Activated CD4-positive, alpha-beta T cell treated with anti-CD3 and anti-CD28 coated beads, Interleukin-2, amount 50 U/mL, for 48 hours (primary cell): ENCODE measurements around the gene AGBL3.
"Not testable (repeated sequence)": the region's sequence is repeated elsewhere in the genome, so short reads cannot be mapped to it uniquely, and the experiment has no call there.

ENCODE experiments used
- DNase-seq, 2 experiments: peaks; one replicate each; pipeline ENCODE4 v3.0.0-alpha.2; 2020

Gene AGBL3

GRCh38 chr7:134966691-134967090 is 19.6 kb upstream of the AGBL3 start:
- no peak for DNase-seq

- no peak for DNase-seq
These were observed 18.2 kb upstream of the AGBL3 start for GRCh38 chr7:134968110-134968509.

- not testable (repeated sequence) for DNase-seq
These were observed 4.7 kb upstream of the AGBL3 start for GRCh38 chr7:134981645-134982044.

- DNase-seq: no peak
These were observed 380 bp upstream of the AGBL3 start for GRCh38 chr7:134985894-134986362.

GRCh38 chr7:134988161-134988560 is 1.9 kb downstream of the AGBL3 start:
- DNase-seq: no peak

- DNase-seq: no peak
These were observed 5.4 kb downstream of the AGBL3 start for GRCh38 chr7:134991469-134992339.

- peak; percentile 23 to 35 for DNase-seq
These were observed 6.4 kb downstream of the AGBL3 start for GRCh38 chr7:134992626-134993179.

- no peak for DNase-seq
These were observed 7.7 kb downstream of the AGBL3 start for GRCh38 chr7:134993877-134994456.

- no peak for DNase-seq
These were observed 9.2 kb downstream of the AGBL3 start for GRCh38 chr7:134995239-134996096.

- no peak for DNase-seq
These were observed 9.8 kb downstream of the AGBL3 start for GRCh38 chr7:134996097-134996550.

- no peak for DNase-seq
These were observed 11.0 kb downstream of the AGBL3 start for GRCh38 chr7:134997214-134997885.

GRCh38 chr7:134999136-134999535 is 12.8 kb downstream of the AGBL3 start:
- no peak for DNase-seq

GRCh38 chr7:135001390-135002165 is 15.3 kb downstream of the AGBL3 start:
- DNase-seq: no peak

- no peak for DNase-seq
These were observed 25.9 kb downstream of the AGBL3 start for GRCh38 chr7:135012229-135012628.

- no peak for DNase-seq
These were observed 37.3 kb downstream of the AGBL3 start for GRCh38 chr7:135023622-135024021.

- no peak for DNase-seq
These were observed 48.9 kb downstream of the AGBL3 start for GRCh38 chr7:135035252-135035651.

GRCh38 chr7:135067017-135067416 is 80.7 kb downstream of the AGBL3 start:
- DNase-seq: not testable (repeated sequence)

- no peak for DNase-seq
These were observed 87.8 kb downstream of the AGBL3 start for GRCh38 chr7:135074096-135074495.

- no peak for DNase-seq
These were observed 88.2 kb downstream of the AGBL3 start for GRCh38 chr7:135074531-135074930.

GRCh38 chr7:135075716-135076115 is 89.4 kb downstream of the AGBL3 start:
- DNase-seq: no peak

- DNase-seq: no peak
These were observed 90.6 kb downstream of the AGBL3 start for GRCh38 chr7:135076882-135077281.
